HEK293 (cell line): ENCODE measurements around the gene RIMS1.

Experiments
- CTCF ChIA-PET: fragments of 350-600 bp; formaldehyde crosslinking; extraction: SDS; loops from one replicate; lab custom pipeline; 2021; ENCODE audit warnings: antibody characterized with exemption; lab: Yijun Ruan, JAX
- POLR2A ChIA-PET: fragments of 300-600 bp; formaldehyde crosslinking; extraction: SDS; loops from one replicate; lab custom pipeline; 2020; ENCODE audit warnings: antibody characterized with exemption, inconsistent platforms; lab: Yijun Ruan, JAX
- H3K27ac ChIP-seq: fragments of 200-500 bp; sonication (Bioruptor generic); 2 replicates; pipeline ENCODE4 v1.5.1; 2014; ENCODE audit warnings: low read depth, low read length, control low read depth, inconsistent platforms; ENCODE audit errors: extremely low read depth
- H3K36me3 ChIP-seq, 2 experiments: fragments of 200-500 bp in 1 of 2; sonication (Bioruptor generic) in 1 of 2; 1 replicate in 1 of 2; 2 replicates in 1 of 2; pipeline ENCODE4 v1.5.1; 2014 to 2017; ENCODE audit warnings: inconsistent platforms in 2 of 2, low read length in 2 of 2; ENCODE audit not compliant: control insufficient read depth in 2 of 2, insufficient read depth in 1 of 2
- H3K4me1 ChIP-seq: fragments of 200-500 bp; sonication (Bioruptor generic); 2 replicates; pipeline ENCODE4 v1.5.1; 2014; ENCODE audit warnings: mild to moderate bottlenecking, low read length, inconsistent platforms; ENCODE audit not compliant: control insufficient read depth, insufficient read depth
- H3K4me3 ChIP-seq: 2 replicates; pipeline ENCODE4 v1.5.1; 2011; ENCODE audit warnings: low read depth, mild to moderate bottlenecking, control low read depth, low read length, moderate library complexity
- H3K9me3 ChIP-seq: fragments of 200-500 bp; sonication (Bioruptor generic); 2 replicates; pipeline ENCODE4 v1.5.1; 2014; ENCODE audit warnings: low read depth, low read length, inconsistent platforms; ENCODE audit not compliant: control insufficient read depth, insufficient read depth
- ATF2 ChIP-seq: fragments of 450-650 bp; formaldehyde crosslinking; IDR thresholded peaks from 2 replicates; pipeline ENCODE4 v1.5.1; 2016; ENCODE audit warnings: missing biosample characterization, missing genetic modification characterization, low read depth
- ELK4 ChIP-seq: IDR thresholded peaks from 2 replicates; pipeline ENCODE4 v1.6.1; 2011; ENCODE audit warnings: mild to moderate bottlenecking, low read depth, low read length, borderline replicate concordance
- GFI1B ChIP-seq: fragments of 450-650 bp; formaldehyde crosslinking; IDR thresholded peaks from 2 replicates; pipeline ENCODE4 v1.5.1; 2016; ENCODE audit warnings: missing biosample characterization, missing genetic modification characterization
- KLF8 ChIP-seq: fragments of 450-650 bp; formaldehyde crosslinking; IDR thresholded peaks from 2 replicates; pipeline ENCODE4 v1.5.1; 2016; ENCODE audit warnings: missing biosample characterization, missing genetic modification characterization
- MZF1 ChIP-seq: fragments of 450-650 bp; formaldehyde crosslinking; IDR thresholded peaks from 2 replicates; pipeline ENCODE4 v1.5.1; 2017; ENCODE audit warnings: missing biosample characterization, missing genetic modification characterization, borderline replicate concordance
- PRDM1 ChIP-seq: fragments of 450-650 bp; formaldehyde crosslinking; IDR thresholded peaks from 2 replicates; pipeline ENCODE4; 2016; ENCODE audit warnings: missing biosample characterization, missing genetic modification characterization
- YY2 ChIP-seq: fragments of 450-650 bp; formaldehyde crosslinking; IDR thresholded peaks from 2 replicates; pipeline ENCODE4 v1.5.1; 2016; ENCODE audit warnings: missing biosample characterization, missing genetic modification characterization
- ZBTB20 ChIP-seq: fragments of 450-650 bp; formaldehyde crosslinking; IDR thresholded peaks from 2 replicates; pipeline ENCODE4 v1.5.1; 2016; ENCODE audit warnings: missing biosample characterization, missing genetic modification characterization
- ZBTB26 ChIP-seq: fragments of 450-650 bp; formaldehyde crosslinking; optimal IDR thresholded peaks from 2 replicates; pipeline ENCODE3; 2016; ENCODE audit warnings: missing biosample characterization, mild to moderate bottlenecking, missing genetic modification characterization
- ZNF248 ChIP-seq: fragments of 450-650 bp; formaldehyde crosslinking; IDR thresholded peaks from 2 replicates; pipeline ENCODE4 v1.5.1; 2017; ENCODE audit warnings: missing biosample characterization, missing genetic modification characterization
- ZNF324 ChIP-seq: fragments of 450-650 bp; formaldehyde crosslinking; IDR thresholded peaks from 2 replicates; pipeline ENCODE4 v1.5.1; 2016; ENCODE audit warnings: missing biosample characterization, missing genetic modification characterization
- ZNF391 ChIP-seq: fragments of 450-650 bp; formaldehyde crosslinking; IDR thresholded peaks from 2 replicates; pipeline ENCODE4 v1.5.1; 2016; ENCODE audit warnings: low read depth, missing biosample characterization, missing genetic modification characterization, borderline replicate concordance
- ZNF488 ChIP-seq: fragments of 450-650 bp; formaldehyde crosslinking; IDR thresholded peaks from 2 replicates; pipeline ENCODE4 v1.5.1; 2016; ENCODE audit warnings: missing biosample characterization, missing genetic modification characterization
- ZNF549 ChIP-seq: fragments of 450-650 bp; IDR thresholded peaks from 2 replicates; pipeline ENCODE4 v1.5.1; 2018; ENCODE audit warnings: missing biosample characterization, missing genetic modification characterization, mild to moderate bottlenecking, inconsistent platforms, moderate library complexity
- ZNF560 ChIP-seq: fragments of 450-650 bp; formaldehyde crosslinking; IDR thresholded peaks from 2 replicates; pipeline ENCODE4 v1.5.1; 2017; ENCODE audit warnings: missing biosample characterization, missing genetic modification characterization, borderline replicate concordance
- ZNF704 ChIP-seq: fragments of 450-650 bp; formaldehyde crosslinking; IDR thresholded peaks from 2 replicates; pipeline ENCODE4 v1.5.1; 2016; ENCODE audit warnings: missing biosample characterization, missing genetic modification characterization
- ZNF747 ChIP-seq: fragments of 450-650 bp; formaldehyde crosslinking; IDR thresholded peaks from 2 replicates; pipeline ENCODE4 v1.5.1; 2016; ENCODE audit warnings: missing biosample characterization, missing genetic modification characterization
- ZSCAN5A ChIP-seq: fragments of 450-650 bp; formaldehyde crosslinking; IDR thresholded peaks from 2 replicates; pipeline ENCODE4 v1.5.1; 2016; ENCODE audit warnings: missing biosample characterization, missing genetic modification characterization

The RIMS1 gene

GRCh38 chr6:72381076-72381475 is 494.7 kb downstream of the RIMS1 start (continued):
- no peak for TF ChIP-seq ELK4

GRCh38 chr6:72382602-72383529 is 496.5 kb downstream of the RIMS1 start:
- TF ChIP-seq MZF1 (tag by site-specific recombination) (no peak), ZBTB26 (tag by site-specific recombination) (no peak)
- TF ChIP-seq, all 188 proteins: peak for 0
- POLR2A ChIA-PET = no interaction called here
- no peaks in the 10 kb centered on the region for H3K9me3 ChIP-seq
- no peak overlapping the region for H3K27ac ChIP-seq
- H3K36me3 ChIP-seq = no peaks in the 10 kb centered on the region
- no peaks in the 10 kb centered on the region for H3K4me1 ChIP-seq
- H3K4me3 ChIP-seq = no peak overlapping the region
- CTCF ChIA-PET = interaction anchor here (0.8 kb wide), 1 partner anchor 16 kb away, joined by 3 read pairs; no protein-coding TSS in a partner anchor

- H3K27ac ChIP-seq = no peak overlapping the region
- no peak for TF ChIP-seq ZNF391 (tag by site-specific recombination)
- TF ChIP-seq ZNF248 (tag by site-specific recombination) = no peak
- TF ChIP-seq GFI1B (tag by site-specific recombination) = no peak
- no peak for TF ChIP-seq ZNF560 (tag by site-specific recombination)
- no peak for TF ChIP-seq ATF2 (tag by site-specific recombination)
- no peak for TF ChIP-seq ZNF747 (tag by site-specific recombination)
- TF ChIP-seq, all 188 proteins: peak for 0
- ChIA-PET CTCF (no interaction called here), POLR2A (no interaction called here)
- Histone ChIP-seq H3K36me3 (no peaks in the 10 kb centered on the region), H3K4me3 (no peak overlapping the region), H3K4me1 (no peaks in the 10 kb centered on the region), H3K9me3 (no peaks in the 10 kb centered on the region)
Observed at GRCh38 chr6:72386324-72386723, 500.0 kb downstream of the RIMS1 start.

- no peaks in the 10 kb centered on the region for H3K4me1 ChIP-seq
- TF ChIP-seq ZNF704 (tag by site-specific recombination) = no peak
- no peak for TF ChIP-seq ZNF324
- TF ChIP-seq PRDM1 (tag by site-specific recombination) = no peak
- TF ChIP-seq ZNF488 (tag by site-specific recombination) = no peak
- no peak for TF ChIP-seq KLF8 (tag by site-specific recombination)
- no peak for TF ChIP-seq ZBTB20 (tag by site-specific recombination)
- no peak for TF ChIP-seq ZSCAN5A (tag by site-specific recombination)
- TF ChIP-seq ZNF549 (tag by site-specific recombination) = no peak
- no peak for TF ChIP-seq YY2 (tag by site-specific recombination)
- TF ChIP-seq, all 188 proteins: peak for 0
- no peak overlapping the region for H3K4me3 ChIP-seq
- H3K36me3 ChIP-seq = no peaks in the 10 kb centered on the region
- ChIA-PET POLR2A (no interaction called here), CTCF (interaction anchor here (0.5 kb wide), 1 partner anchor 140 kb away, joined by 3 read pairs; no protein-coding TSS in a partner anchor)
- no peak overlapping the region for H3K27ac ChIP-seq
- no peaks in the 10 kb centered on the region for H3K9me3 ChIP-seq
Observed at GRCh38 chr6:72389698-72390097, 503.3 kb downstream of the RIMS1 start.
